Epithelial cell of esophagus (primary cell): Measurements from ENCODE around the gene TSPAN5.

ENCODE experiments used
- DNase-seq: peaks from one replicate; pipeline ENCODE4 v3.0.0; 2010; ENCODE audit warnings: low read depth
- H3K4me3 ChIP-seq: 2 replicates; pipeline ENCODE4 v1.5.1; 2011; ENCODE audit warnings: mild to moderate bottlenecking, low read length, control low read depth
- TF ChIP-seq, protein P1 (sequence below): IDR thresholded peaks from 2 replicates; pipeline ENCODE4 v1.5.1; 2011; ENCODE audit warnings: low read depth, mild to moderate bottlenecking, low read length, control low read depth, inconsistent platforms; ENCODE audit not compliant: insufficient read depth; ENCODE audit errors: missing control alignments

Gene TSPAN5

DNA sequence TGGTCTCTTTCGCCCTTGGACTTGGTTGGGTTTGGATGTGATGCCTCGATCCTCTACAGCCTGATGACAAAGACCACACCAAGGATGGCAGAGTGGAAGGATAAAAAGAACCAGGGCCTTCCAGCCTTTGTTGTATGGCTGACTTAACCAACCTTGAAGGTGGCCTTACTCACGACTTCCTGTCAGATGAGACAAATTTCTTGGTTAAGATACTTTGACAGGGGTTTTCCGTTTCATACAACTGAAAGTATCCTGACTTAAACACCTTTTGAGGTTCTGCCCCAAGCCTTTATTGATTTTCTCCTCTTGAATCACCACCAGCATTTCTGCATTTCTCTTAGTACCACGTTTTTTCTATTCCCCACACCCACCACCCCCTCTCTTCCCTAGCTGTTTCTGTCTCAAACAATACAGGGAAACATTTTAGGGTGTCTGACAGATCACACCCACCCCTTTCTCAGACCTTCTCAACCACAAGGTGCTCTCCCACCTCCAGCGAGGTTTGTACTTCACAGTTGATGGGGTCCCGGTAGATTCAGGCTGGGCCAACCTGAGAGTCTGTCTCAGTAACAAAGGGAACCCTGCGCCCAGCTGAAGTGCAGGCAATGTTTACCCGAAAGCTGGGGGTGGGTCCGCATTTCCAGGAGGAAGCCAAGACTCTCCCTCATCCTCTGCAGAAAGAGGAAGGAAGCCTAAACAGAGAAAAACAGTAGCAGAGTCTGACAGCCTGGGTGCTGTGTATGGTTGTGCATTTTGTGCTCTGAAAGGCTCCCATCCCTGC, 5.0 kb upstream of the TSPAN5 start:
- DNase-seq = no peak
- H3K4me3 ChIP-seq = no peak overlapping the region
- TF ChIP-seq, protein P1, sequence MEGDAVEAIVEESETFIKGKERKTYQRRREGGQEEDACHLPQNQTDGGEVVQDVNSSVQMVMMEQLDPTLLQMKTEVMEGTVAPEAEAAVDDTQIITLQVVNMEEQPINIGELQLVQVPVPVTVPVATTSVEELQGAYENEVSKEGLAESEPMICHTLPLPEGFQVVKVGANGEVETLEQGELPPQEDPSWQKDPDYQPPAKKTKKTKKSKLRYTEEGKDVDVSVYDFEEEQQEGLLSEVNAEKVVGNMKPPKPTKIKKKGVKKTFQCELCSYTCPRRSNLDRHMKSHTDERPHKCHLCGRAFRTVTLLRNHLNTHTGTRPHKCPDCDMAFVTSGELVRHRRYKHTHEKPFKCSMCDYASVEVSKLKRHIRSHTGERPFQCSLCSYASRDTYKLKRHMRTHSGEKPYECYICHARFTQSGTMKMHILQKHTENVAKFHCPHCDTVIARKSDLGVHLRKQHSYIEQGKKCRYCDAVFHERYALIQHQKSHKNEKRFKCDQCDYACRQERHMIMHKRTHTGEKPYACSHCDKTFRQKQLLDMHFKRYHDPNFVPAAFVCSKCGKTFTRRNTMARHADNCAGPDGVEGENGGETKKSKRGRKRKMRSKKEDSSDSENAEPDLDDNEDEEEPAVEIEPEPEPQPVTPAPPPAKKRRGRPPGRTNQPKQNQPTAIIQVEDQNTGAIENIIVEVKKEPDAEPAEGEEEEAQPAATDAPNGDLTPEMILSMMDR = no peak

DNA sequence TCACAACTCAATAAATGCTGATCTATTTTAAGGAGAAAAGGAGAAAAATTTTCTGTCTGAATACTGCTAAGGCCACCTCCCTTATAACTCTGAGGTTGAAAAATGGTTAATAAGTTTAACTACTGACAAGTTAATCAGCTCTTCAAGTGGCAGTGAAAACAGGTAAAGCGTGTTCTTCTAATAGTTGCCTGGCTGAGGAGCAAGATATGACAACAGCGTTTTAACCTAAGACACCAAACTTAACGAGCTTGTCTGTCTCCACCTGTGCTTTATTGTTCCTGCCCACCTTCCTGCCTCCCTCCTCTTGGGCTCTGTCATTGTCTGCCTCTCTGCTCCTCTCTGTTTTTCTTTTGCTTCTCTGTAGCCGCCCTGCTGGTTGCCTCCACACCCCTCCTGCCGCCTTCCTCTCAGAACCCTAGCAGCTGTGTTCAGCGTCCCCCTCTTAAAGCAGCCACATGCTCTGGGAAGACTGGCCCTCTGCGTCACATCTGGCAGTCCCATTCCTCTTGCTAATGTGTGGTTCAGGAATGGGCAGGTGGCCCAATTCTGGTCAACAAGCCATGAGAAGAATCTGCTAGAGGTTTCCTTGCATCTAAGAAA, 4.3 kb upstream of the TSPAN5 start:
- H3K4me3 ChIP-seq = no peak overlapping the region
- peak; percentile 69 for DNase-seq
- TF ChIP-seq, protein P1 = no peak

DNA sequence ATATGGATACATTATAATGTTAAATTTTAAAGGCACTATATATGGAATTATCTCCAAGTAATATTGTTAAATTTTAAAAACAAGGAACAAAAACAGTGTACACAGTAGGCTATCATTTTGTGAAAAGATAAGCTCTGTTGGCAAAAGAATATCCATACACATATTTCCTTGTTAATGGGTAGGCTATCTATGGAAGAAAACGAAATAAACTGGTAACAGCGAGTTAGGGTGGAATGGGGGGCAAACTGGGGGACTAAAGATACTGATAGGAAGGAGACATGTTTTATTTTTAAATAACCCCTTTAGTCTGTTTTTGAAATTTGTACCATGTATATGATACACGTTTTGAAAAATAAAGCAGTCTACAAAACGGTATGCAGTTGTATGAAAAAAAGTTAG, 3.6 kb upstream of the TSPAN5 start:
- H3K4me3 ChIP-seq = no peak overlapping the region
- TF ChIP-seq, protein P1 = no peak
- no peak for DNase-seq

DNA sequence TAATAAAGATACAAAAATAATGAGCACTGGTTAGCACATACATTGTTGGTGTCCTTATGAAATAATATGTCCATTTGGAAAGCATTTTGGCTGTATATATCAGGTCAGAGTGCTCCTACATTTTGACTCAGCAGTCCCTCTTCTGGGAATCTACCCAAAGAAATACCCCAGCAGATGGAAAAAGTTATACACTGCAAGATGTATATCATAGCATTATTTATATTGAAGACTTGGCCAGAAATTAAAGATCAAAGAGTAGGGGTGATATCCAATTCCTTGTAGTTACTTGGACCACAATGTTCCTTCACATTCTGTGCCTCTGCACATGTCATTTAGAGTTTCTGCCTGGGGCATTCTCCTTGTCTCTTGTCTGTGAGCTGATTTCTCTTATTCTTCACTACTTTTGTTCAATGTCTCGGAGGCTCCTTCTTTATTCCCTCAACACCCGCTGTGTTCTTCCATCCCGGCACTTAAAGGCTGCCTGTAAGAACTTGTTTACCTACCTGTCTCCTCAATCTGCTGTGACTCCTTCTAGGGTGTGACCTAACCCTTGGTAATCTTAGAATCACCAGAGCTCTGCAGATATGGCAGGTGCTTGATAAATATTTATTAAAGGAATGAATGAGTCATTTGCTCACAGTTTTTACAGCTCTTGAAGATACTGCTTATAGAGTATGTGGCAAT, 3.1 kb upstream of the TSPAN5 start:
- peak; percentile 96 for DNase-seq
- H3K4me3 ChIP-seq = no peak overlapping the region
- TF ChIP-seq, protein P1 = no peak

DNA sequence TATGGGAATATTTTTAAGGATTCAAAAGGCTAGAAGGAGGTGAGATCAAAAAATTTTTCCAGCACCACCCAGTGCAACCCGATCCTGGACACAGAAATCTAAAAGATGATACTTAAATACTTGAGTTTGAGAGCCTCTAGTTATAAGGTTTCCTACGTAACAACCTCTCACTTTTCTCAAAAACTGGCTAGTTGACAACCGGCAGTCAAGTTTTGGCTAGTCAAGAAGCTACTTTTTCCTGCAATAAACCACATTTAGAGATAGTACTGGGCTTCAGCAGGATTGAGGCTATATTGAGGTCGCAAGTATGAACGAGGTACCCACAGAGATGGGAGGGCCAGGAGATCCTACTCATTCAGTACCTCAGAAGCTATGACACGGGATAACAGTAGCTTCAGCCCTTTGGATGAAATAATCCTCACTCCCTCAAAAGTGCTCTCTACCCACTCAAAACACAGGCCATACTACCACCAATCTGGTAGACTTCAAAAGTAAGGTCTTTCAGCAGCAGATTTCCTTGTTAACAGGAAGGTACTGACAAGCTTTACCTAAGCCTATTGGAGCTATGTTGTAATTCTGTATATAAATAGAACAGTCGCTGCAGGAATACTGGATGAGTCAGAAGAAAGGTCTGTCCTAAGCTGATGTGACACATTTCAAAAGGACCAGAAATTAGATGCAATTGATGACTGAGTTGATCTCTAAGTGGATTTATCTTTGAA, 1.5 kb upstream of the TSPAN5 start:
- H3K4me3 ChIP-seq = peak overlapping the region; percentile 66
- TF ChIP-seq, protein P1 = no peak
- peak; percentile 84 for DNase-seq

DNA sequence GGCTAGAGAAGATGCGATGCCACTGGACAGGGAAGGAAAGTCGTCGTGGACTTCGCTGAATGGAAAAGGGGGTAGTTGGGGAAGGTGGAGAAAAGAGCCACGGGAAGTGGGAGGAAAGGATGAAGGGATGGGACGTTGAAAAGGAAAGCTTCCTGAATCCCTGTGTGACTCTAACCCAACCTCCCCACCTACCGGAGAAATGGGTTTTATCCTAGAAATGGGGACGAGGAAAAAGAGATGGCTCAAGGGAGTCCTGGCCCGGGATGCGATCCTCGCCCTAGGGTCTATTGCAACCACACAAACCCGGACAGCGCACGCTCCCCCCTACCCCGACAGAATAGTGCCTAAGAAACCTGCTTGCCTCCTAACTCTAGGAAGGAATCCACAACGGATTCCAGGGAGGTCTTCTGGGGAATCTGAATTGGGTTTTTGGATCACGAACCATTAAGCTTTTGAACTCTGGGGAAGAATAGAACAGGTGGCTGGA, 738 bp upstream of the TSPAN5 start:
- DNase-seq = peak; percentile 22
- TF ChIP-seq, protein P1 = peak; percentile 6
- peak overlapping the region; percentile 66 for H3K4me3 ChIP-seq
